Ovary (tissue), 9 donors: Measurements from ENCODE around the gene ZBTB39. TPM values are rescaled to one million over a fixed set of nuclear protein-coding genes. Genes with fewer than 3 reads are reported as not detected.

Experiments
- DNase-seq, 5 donors: peaks; one replicate each; pipeline ENCODE4 v3.0.0-alpha.2; 2019 to 2020
- H3K27ac ChIP-seq, 2 donors: fragments of 200-600 bp; one replicate each; pipeline versions ENCODE4 v1.5.1 to v1.8.0; 2019 to 2022
- H3K27me3 ChIP-seq: fragments of 200-600 bp; one replicate; pipeline ENCODE4 v1.8.0; 2022
- H3K36me3 ChIP-seq: fragments of 200-600 bp; sonication (generic); one replicate; pipeline ENCODE4 v1.5.1; 2019
- H3K4me1 ChIP-seq: one replicate; pipeline ENCODE4 v1.8.1; 2013; ENCODE audit warnings: mild to moderate bottlenecking, moderate library complexity; ENCODE audit not compliant: insufficient read depth
- H3K4me3 ChIP-seq: fragments of 200-600 bp; sonication (generic); one replicate; pipeline ENCODE4 v1.5.1; 2017
- H3K9me3 ChIP-seq, 2 donors: fragments of 200-600 bp in 1 of 2; sonication (generic) in 1 of 2; one replicate each; pipeline versions ENCODE4 v1.5.1 to v1.8.1; 2013 to 2019; ENCODE audit warnings: mild to moderate bottlenecking in 1 of 2, moderate library complexity in 1 of 2
- CTCF ChIP-seq, 3 donors: fragments of 450-650 bp in 2 of 3; fragments of 200-600 bp in 1 of 3; IDR thresholded peaks; one replicate each; pipeline versions ENCODE4 v1.5.1 to v1.8.0; 2016 to 2022; ENCODE audit warnings: antibody characterized with exemption in 3 of 3, mild to moderate bottlenecking in 1 of 3
- EP300 ChIP-seq: sonication (generic); formaldehyde crosslinking; IDR thresholded peaks from one replicate; pipeline ENCODE4 v1.6.1; 2017; ENCODE audit warnings: antibody characterized with exemption
- POLR2A ChIP-seq: fragments of 450-650 bp; IDR thresholded peaks from one replicate; pipeline ENCODE4 v1.6.1; 2017; ENCODE audit warnings: antibody characterized with exemption, mild to moderate bottlenecking, moderate library complexity
- WGBS, 3 donors: extraction: QIAGEN DNeasy Blood & Tissue Kit in 1 of 3; methylation state at CpG; one replicate each; pipeline versions ENCODE4 v1.1.5 to v1.1.7; 2013 to 2017; 5-methylcytosine and 5-hydroxymethylcytosine counted together
- intact Hi-C, 4 donors: fragments of 100-400 bp; cut with DNase I; formaldehyde crosslinking; loops; one replicate each; pipeline versions ENCODE4 v1.11.0 to v1.15.1; 2022 to 2023
- polyA plus RNA-seq, 2 donors: library from polyadenylated mRNA; stranded (reverse); fragments of 200-250 nt in 1 of 2; fragments of 350-450 nt in 1 of 2; fragmentation: Illumina TruSeq in 1 of 2; extraction: RNeasy Lipid Tissue Mini Kit (QIAGEN cat#74804) in 1 of 2; gene quantifications; one replicate each; pipeline ENCODE4 v1.2.3, GENCODE V29; 2013 to 2014
- total RNA-seq, 7 donors: library from RNA; depleted of rRNA in 2 of 7; stranded (reverse); fragments of >200 nt in 2 of 7; fragmentation: NEBNext Ultra II Directional in 3 of 7; extraction: Animal tissue kit (Norgen Biotek cat#: 25700) in 3 of 7; gene quantifications; one replicate each; pipeline versions ENCODE4 v1.1.0 to v1.2.4, GENCODE V29; 2016 to 2023
- donor health status: DM: no; HTN: no; CAD: no; lungs with moderate emphysema.
- donor health status: DM: no; HTN: no; CAD: no.
- donor health status: Bipolar disorder and iron deficiency.
- donor health status: DM: yes; HTN: yes; CAD: no.
- donor health status: DM: no; HTN: no; CAD: no.
- donor health status: DM: yes; HTN: yes; CAD: no.

ZBTB39 gene
- total and polyA plus RNA-seq, 9 donors, result 2.9 to 10.4 (median 7.4) TPM

GRCh38 chr12:57011438-57012424, 5.4 kb upstream of the ZBTB39 start:
- DNase-seq, result no peak
- intact Hi-C loops, result no loop called here
- no peak overlapping the region for H3K4me3 ChIP-seq
- H3K36me3 ChIP-seq, result no peaks in the 10 kb centered on the region
- no peaks in the 10 kb centered on the region for H3K9me3 ChIP-seq
- H3K27ac ChIP-seq, result no peak overlapping the region
- H3K27me3 ChIP-seq, result no peaks in the 10 kb centered on the region
- peaks cover 2% of the 10 kb centered on the region for H3K4me1 ChIP-seq
- 42 to 50% (median 48%) methylated on average over 12 of the region's 12 CpGs for WGBS, 3 donors
- TF ChIP-seq POLR2A, result no peak
- TF ChIP-seq CTCF (IDR thresholded peaks at IDR 0.05), result no peak
- TF ChIP-seq EP300, result no peak

- Histone ChIP-seq H3K27me3 (no peaks in the 10 kb centered on the region), H3K9me3 (no peaks in the 10 kb centered on the region), H3K36me3 (no peaks in the 10 kb centered on the region), H3K27ac (no peak overlapping the region), H3K4me3 (no peak overlapping the region), H3K4me1 (peaks cover 2% of the 10 kb centered on the region)
- no peak for DNase-seq
- TF ChIP-seq EP300, result no peak
- no peak for TF ChIP-seq CTCF (IDR thresholded peaks at IDR 0.05)
- TF ChIP-seq POLR2A, result no peak
- intact Hi-C loops, result no loop called here
- WGBS, 3 donors, result 68 to 75% (median 69%) methylated on average over 4 of the region's 4 CpGs
These were observed 4.4 kb upstream of the ZBTB39 start for GRCh38 chr12:57010627-57011247.

GRCh38 chr12:57009949-57010626, 3.7 kb upstream of the ZBTB39 start:
- no peak for DNase-seq
- intact Hi-C loops, result loop anchor here in 1 of 4 donors (5.0 kb wide), 1 partner anchor 102 kb away; the partner anchor contains the start of gene STAT6
- WGBS, 3 donors, result 85 to 92% (median 87%) methylated on average over 5 of the region's 5 CpGs

More at GRCh38 chr12:57009949-57010626, 3.7 kb upstream of the ZBTB39 start:
- H3K9me3 ChIP-seq, result no peaks in the 10 kb centered on the region
- no peak for TF ChIP-seq CTCF (IDR thresholded peaks at IDR 0.05)
- no peak for TF ChIP-seq POLR2A
- TF ChIP-seq EP300, result no peak
- no peaks in the 10 kb centered on the region for H3K27me3 ChIP-seq
- no peaks in the 10 kb centered on the region for H3K36me3 ChIP-seq
- H3K4me3 ChIP-seq, result no peak overlapping the region
- H3K27ac ChIP-seq, result no peak overlapping the region
- H3K4me1 ChIP-seq, result peaks cover 2% of the 10 kb centered on the region
